Endothelial cell of umbilical vein (primary cell): ENCODE measurements around the gene MYBPC1. TPM values are rescaled to one million over a fixed set of nuclear protein-coding genes. Genes with fewer than 3 reads are reported as not detected.

Experiments used
- BruUV-seq: library from RNA; stranded (reverse); fragments of 400-500 nt; replicated peaks from 2 replicates; lab custom pipeline; 2021; lab: Mats Ljungman, UMichigan
- CTCF ChIA-PET: fragments of 300-600, 350-600 bp; sonication (Branson Sonifier 250); formaldehyde crosslinking; loops from one replicate; lab custom pipeline; 2021; ENCODE audit warnings: antibody characterized with exemption, inconsistent platforms; lab: Charles Lee
- POLR2A ChIA-PET: fragments of 300-600, 350-600 bp; sonication (Branson Sonifier 250); formaldehyde crosslinking; loops from one replicate; lab custom pipeline; 2021; ENCODE audit warnings: antibody characterized with exemption, inconsistent platforms; lab: Charles Lee
- DNase-seq: peaks from one replicate; pipeline ENCODE4 v3.0.0-alpha.2; 2011; ENCODE audit warnings: low read depth, low spot score
- FAIRE-seq: peaks from 2 replicates; lab custom pipeline; 2011; peaks lifted over from hg19 to GRCh38; lab: Jason Lieb, UNC
- H2AFZ ChIP-seq: 2 replicates; pipeline ENCODE4 v1.6.0; 2012; ENCODE audit warnings: low read depth, low read length, control low read depth, inconsistent platforms
- H3K27ac ChIP-seq: 2 replicates; pipeline ENCODE4 v1.5.1; 2011; ENCODE audit warnings: low read depth, mild to moderate bottlenecking, control low read depth, low read length, moderate library complexity; ENCODE audit not compliant: insufficient read depth
- H3K27me3 ChIP-seq, 2 experiments: 2 replicates each; pipeline versions ENCODE4 v1.6.0 to v1.6.1; 2011; ENCODE audit warnings: low read length in 2 of 2, mixed read lengths in 1 of 2; ENCODE audit not compliant: control insufficient read depth in 2 of 2, insufficient read depth in 2 of 2
- H3K36me3 ChIP-seq, 2 experiments: 2 replicates in 1 of 2; 3 replicates in 1 of 2; pipeline ENCODE4 v1.5.1; 2011; ENCODE audit warnings: low read length in 2 of 2, mild to moderate bottlenecking in 1 of 2, moderate library complexity in 1 of 2; ENCODE audit not compliant: control insufficient read depth in 2 of 2, insufficient read depth in 2 of 2; ENCODE audit errors: extremely low read depth in 1 of 2
- H3K4me1 ChIP-seq: 3 replicates; pipeline ENCODE4 v1.5.1; 2011; ENCODE audit warnings: mild to moderate bottlenecking, low read length; ENCODE audit not compliant: control insufficient read depth, insufficient read depth; ENCODE audit errors: extremely low read depth
- H3K4me2 ChIP-seq: 2 replicates; pipeline ENCODE4 v1.6.1; 2011; ENCODE audit warnings: low read length, control low read depth, mixed read lengths; ENCODE audit not compliant: insufficient read depth
- H3K4me3 ChIP-seq, 3 experiments: fragments of 200-600 bp in 1 of 3; sonication (generic), shearing (Covaris generic) in 1 of 3; replicated peaks in 1 of 3; 2 replicates each; pipeline ENCODE4 v1.5.1; 2011 to 2016; ENCODE audit warnings: control low read depth in 3 of 3, low read length in 3 of 3, mild to moderate bottlenecking in 2 of 3, inconsistent platforms in 1 of 3, low read depth in 1 of 3, moderate library complexity in 1 of 3; ENCODE audit not compliant: insufficient read depth in 1 of 3
- H3K79me2 ChIP-seq: 2 replicates; pipeline ENCODE4 v1.6.0; 2012; ENCODE audit warnings: low read length, inconsistent platforms; ENCODE audit not compliant: control insufficient read depth, insufficient read depth
- H3K9ac ChIP-seq: replicated peaks from 2 replicates; pipeline ENCODE3; 2011; ENCODE audit warnings: low read length, control low read depth; ENCODE audit not compliant: insufficient read depth; ENCODE audit errors: extremely low read depth
- H3K9me1 ChIP-seq: replicated peaks from 3 replicates; pipeline ENCODE4 v1.6.0; 2011; ENCODE audit warnings: mild to moderate bottlenecking, low read length; ENCODE audit not compliant: control insufficient read depth, insufficient read depth; ENCODE audit errors: extremely low read depth
- H3K9me3 ChIP-seq: replicated peaks from 2 replicates; pipeline ENCODE4 v1.5.1; 2012; ENCODE audit warnings: low read length, inconsistent platforms; ENCODE audit not compliant: control insufficient read depth, insufficient read depth
- H4K20me1 ChIP-seq: replicated peaks from 2 replicates; pipeline ENCODE3; 2011; ENCODE audit warnings: mild to moderate bottlenecking, low read length; ENCODE audit not compliant: control insufficient read depth, insufficient read depth; ENCODE audit errors: extremely low read depth
- CTCF ChIP-seq, 2 donors: IDR thresholded peaks; 1 replicate in 1 of 2; 2 replicates in 1 of 2; pipeline ENCODE4 v1.5.1; 2011; ENCODE audit warnings: low read length in 2 of 2, mild to moderate bottlenecking in 2 of 2, moderate library complexity in 2 of 2, control low read depth in 1 of 2, inconsistent platforms in 1 of 2, low read depth in 1 of 2; ENCODE audit not compliant: insufficient read depth in 1 of 2; ENCODE audit errors: extremely low read depth in 1 of 2
- EZH2 ChIP-seq: IDR thresholded peaks from 2 replicates; pipeline ENCODE4 v1.6.1; 2012; ENCODE audit warnings: borderline replicate concordance, low read depth, mild to moderate bottlenecking, moderate library complexity, low read length, inconsistent platforms; ENCODE audit not compliant: severe bottlenecking
- FOS ChIP-seq: IDR thresholded peaks from 2 replicates; pipeline ENCODE4 v1.6.1; 2011; ENCODE audit warnings: mild to moderate bottlenecking, low read length, moderate library complexity, borderline replicate concordance; ENCODE audit not compliant: insufficient read depth
- GATA2 ChIP-seq: IDR thresholded peaks from 2 replicates; pipeline ENCODE4 v1.7.0; 2011; ENCODE audit warnings: low read depth, mild to moderate bottlenecking, moderate library complexity, mixed read lengths, low read length; ENCODE audit not compliant: insufficient read length, insufficient read depth
- JUN ChIP-seq: IDR thresholded peaks from 2 replicates; pipeline ENCODE4 v1.6.1; 2011; ENCODE audit warnings: borderline replicate concordance, low read depth; ENCODE audit not compliant: insufficient read length, insufficient read depth
- MYC ChIP-seq: IDR thresholded peaks from one replicate; pipeline ENCODE4 v1.6.1; 2011; ENCODE audit warnings: mild to moderate bottlenecking, low read depth, low read length
- POLR2A ChIP-seq: IDR thresholded peaks from 2 replicates; pipeline ENCODE4 v1.6.1; 2012; ENCODE audit warnings: low read depth, mild to moderate bottlenecking, control low read depth, low read length
- POLR2AphosphoS5 ChIP-seq: IDR thresholded peaks from 2 replicates; pipeline ENCODE4 v1.6.1; 2012; ENCODE audit warnings: low read depth, mild to moderate bottlenecking, control low read depth, low read length, moderate library complexity; ENCODE audit not compliant: insufficient read depth
- dilution Hi-C: fragments of 300-500 bp; cut with MboI; formaldehyde crosslinking; loops from one replicate; pipeline ENCODE4 v1.15.0; 2019; ENCODE audit warnings: low sequenced_read_pairs; ENCODE audit not compliant: extremely low pct_ligation_motif_present
- intact Hi-C: fragments of 100-400 bp; cut with micrococcal nuclease; formaldehyde crosslinking; loops from one replicate; pipeline ENCODE4 v1.10.0; 2022
- polyA plus RNA-seq, 4 experiments: library from polyadenylated mRNA; depleted of rRNA in 3 of 4; stranded (reverse) in 3 of 4; unstranded in 1 of 4; fragments of >200 nt; gene quantifications; 2 replicates each; pipeline versions ENCODE4 v1.2.1 to v1.2.3, GENCODE V29; 2011 to 2012; ENCODE audit warnings: missing spikeins in 1 of 4
- total RNA-seq: library from RNA; stranded (reverse); gene quantifications from 2 replicates; pipeline ENCODE4 v1.2.3, GENCODE V29; 2021
- TF ChIP-seq, protein P1 (sequence below): IDR thresholded peaks from 2 replicates; pipeline ENCODE4 v1.6.1; 2011; ENCODE audit not compliant: insufficient read depth, insufficient read length

MYBPC1 gene
- total and polyA plus RNA-seq, 2 donors (not counting 3 experiments of a cell fraction or from before 2014, with no cell fraction given): not detected

- POLR2A ChIA-PET: no interaction called here
- Histone ChIP-seq H3K9me3 (no peaks in the 10 kb centered on the region), H2AFZ (no peak overlapping the region), H3K27me3 (no peaks in the 10 kb centered on the region), H3K9me1 (no peaks in the 10 kb centered on the region), H3K9ac (no peak overlapping the region), H3K79me2 (no peaks in the 10 kb centered on the region), H3K27ac (no peak overlapping the region), H3K4me3 (no peak overlapping the region), H3K4me1 (no peaks in the 10 kb centered on the region), H3K36me3 (no peaks in the 10 kb centered on the region), H4K20me1 (no peaks in the 10 kb centered on the region), H3K4me2 (no peak overlapping the region)
- CTCF ChIA-PET: no interaction called here
- intact Hi-C loops (no loop called here), dilution Hi-C loops (no loop called here)
- TF ChIP-seq GATA2: no peak
- TF ChIP-seq, protein P1, sequence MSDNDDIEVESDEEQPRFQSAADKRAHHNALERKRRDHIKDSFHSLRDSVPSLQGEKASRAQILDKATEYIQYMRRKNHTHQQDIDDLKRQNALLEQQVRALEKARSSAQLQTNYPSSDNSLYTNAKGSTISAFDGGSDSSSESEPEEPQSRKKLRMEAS: no peak
- no peak for TF ChIP-seq MYC
- no peak for TF ChIP-seq CTCF (IDR thresholded peaks at IDR 0.05; ENCODE audit: extremely low read depth in 1 of 2, insufficient read depth in 1 of 2, low read depth in 1 of 2, low read length in 2 of 2)
- TF ChIP-seq JUN: no peak
- TF ChIP-seq FOS: no peak
- no peak for TF ChIP-seq POLR2AphosphoS5
- TF ChIP-seq EZH2: no peak
- no peak for TF ChIP-seq POLR2A
- no peak for FAIRE-seq
- DNase-seq: no peak
- no TSS peak for BruUV-seq
Measured at GRCh38 chr12:101596172-101596571, 1.4 kb downstream of the MYBPC1 start.
